ENCODE data around the gene TNKS1BP1.
A peak's percentile ranks its signal among the peaks of the same experiment; 100 is the strongest.
"Not testable (repeated sequence)": the region's sequence is repeated elsewhere in the genome, so short reads cannot be mapped to it uniquely, and the experiment has no call there.

The TNKS1BP1 gene

GRCh38 chr11:57324886-57325734, at the start of gene TNKS1BP1:
TSS of gene TNKS1BP1 (minus strand) at chr11:57324952. CDS start at chr11:57321885, 3,067 bp downstream.
- peak; percentile 81 to 83 for DNase-seq (ENCODE audit: low read depth in 2 of 2)

DNA sequence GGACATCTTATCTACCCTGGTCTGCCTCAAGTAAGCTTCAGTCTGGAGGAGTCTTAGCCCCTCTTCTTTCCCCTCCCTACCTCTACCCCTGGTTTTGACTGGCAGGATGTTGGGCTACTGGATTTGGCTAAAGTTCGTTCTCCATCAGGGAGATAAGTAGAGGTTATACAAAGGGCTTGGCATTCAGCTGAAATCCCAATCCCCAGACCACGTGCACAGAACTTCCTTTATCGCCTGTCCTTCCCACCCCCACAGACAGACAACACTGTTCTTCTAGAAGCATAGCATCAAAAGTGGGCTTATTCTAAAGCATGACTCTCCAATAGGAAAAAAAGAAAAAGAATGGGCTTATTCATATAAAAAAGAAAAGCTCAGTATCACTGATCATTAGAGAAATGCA, 48.4 kb upstream of the TNKS1BP1 start:
- DNase-seq (ENCODE audit: low read depth in 2 of 2), result no peak

DNA sequence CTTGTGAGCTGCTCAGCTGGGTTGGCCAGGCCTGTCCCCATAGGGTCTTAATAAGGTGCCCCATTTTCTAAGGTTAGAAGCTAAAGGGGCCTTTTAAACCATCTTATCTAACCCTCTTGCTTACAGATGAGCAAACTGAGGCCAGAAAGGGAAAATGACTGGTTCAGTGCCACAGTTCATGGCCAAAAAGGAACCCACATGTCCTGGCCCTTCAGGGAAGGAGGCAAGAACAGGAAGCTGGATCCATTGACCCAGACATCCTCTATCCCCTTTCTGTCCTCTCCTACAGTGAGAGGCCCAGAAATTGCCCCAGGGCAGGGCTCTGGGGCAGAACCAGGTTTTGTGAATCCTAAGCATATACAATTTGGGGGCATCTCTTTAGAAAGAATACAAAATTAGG, 46.2 kb upstream of the TNKS1BP1 start:
- DNase-seq (ENCODE audit: low read depth in 2 of 2), result no peak

- no peak for DNase-seq (ENCODE audit: low read depth in 2 of 2)
Measured at GRCh38 chr11:57370251-57370650, 45.5 kb upstream of the TNKS1BP1 start.

- no peak for DNase-seq (ENCODE audit: low read depth in 2 of 2)
Measured at GRCh38 chr11:57368845-57369232, 44.1 kb upstream of the TNKS1BP1 start.

- DNase-seq (ENCODE audit: low read depth in 2 of 2), result no peak
Measured at GRCh38 chr11:57368106-57368844, 43.5 kb upstream of the TNKS1BP1 start.

GRCh38 chr11:57364851-57365660, 40.3 kb upstream of the TNKS1BP1 start:
- DNase-seq (ENCODE audit: low read depth in 2 of 2), result no peak

DNA sequence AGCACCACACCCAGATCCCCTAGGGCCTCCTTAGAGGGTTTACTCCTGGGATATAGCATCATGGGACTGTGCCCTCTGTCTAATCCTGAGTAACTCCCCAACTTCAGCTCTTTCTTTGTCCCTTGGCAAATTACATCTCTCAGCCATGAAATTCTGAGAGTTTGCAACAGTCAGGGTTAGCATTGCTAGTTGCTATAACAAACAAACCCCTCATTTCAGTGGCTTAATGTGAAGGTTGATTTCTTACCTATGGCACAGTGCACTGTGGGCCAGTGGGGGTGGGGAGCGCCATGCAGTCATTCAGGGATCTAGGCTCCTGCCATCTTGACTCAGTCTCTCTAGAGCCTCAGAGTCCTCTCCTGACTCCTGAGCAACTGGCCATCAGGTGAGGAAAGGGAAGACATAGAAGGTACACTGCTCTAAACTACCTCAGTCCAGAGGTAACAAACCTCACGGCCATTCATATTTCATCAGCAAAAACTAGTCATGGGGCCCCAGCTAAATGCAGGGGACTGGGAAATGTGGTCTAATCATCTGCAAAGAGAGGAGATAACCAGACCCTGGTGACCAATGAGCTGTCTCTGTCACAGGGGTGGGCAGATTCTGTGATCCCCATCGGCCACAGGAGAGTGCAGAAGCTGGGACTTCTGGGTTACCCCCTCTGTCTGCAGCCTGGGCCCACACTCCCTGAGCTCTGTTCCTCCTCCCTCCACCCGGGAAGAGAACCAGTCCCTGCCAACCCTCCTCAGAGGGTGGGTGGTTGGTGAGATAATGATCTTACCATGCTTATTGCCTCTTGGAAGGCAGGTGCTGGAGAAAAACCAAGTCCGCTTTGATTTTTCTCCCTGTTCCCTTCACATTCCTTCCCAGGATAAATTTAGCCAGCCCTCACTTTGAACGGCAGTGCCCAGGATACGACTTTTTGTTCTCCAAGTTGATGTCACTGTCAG, 38.7 kb upstream of the TNKS1BP1 start:
- no peak for DNase-seq (ENCODE audit: low read depth in 2 of 2)

- DNase-seq (ENCODE audit: low read depth in 2 of 2), result no peak
Measured at GRCh38 chr11:57361926-57362325, 37.2 kb upstream of the TNKS1BP1 start.

DNA sequence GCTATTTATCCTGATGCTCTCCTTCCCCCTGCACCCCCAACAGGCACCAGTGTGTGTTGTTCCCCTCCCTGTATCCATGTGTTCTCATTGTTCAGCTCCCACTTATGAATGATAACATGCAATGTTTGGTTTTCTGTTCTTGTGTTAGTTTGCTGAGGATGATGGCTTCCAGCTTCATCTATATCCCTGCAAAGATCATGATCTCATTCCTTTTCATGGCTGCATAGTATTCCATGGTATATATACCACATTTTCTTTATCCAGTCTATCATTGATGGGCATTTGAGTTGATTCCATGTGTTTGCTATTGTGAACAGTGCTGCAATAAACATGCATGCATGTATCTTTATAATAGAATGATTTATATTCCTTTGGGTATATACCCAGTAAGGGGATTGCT, 36.7 kb upstream of the TNKS1BP1 start:
- DNase-seq (ENCODE audit: low read depth in 2 of 2), result not testable (repeated sequence)

- DNase-seq (ENCODE audit: low read depth in 2 of 2), result no peak
Measured at GRCh38 chr11:57360991-57361390, 36.2 kb upstream of the TNKS1BP1 start.

DNA sequence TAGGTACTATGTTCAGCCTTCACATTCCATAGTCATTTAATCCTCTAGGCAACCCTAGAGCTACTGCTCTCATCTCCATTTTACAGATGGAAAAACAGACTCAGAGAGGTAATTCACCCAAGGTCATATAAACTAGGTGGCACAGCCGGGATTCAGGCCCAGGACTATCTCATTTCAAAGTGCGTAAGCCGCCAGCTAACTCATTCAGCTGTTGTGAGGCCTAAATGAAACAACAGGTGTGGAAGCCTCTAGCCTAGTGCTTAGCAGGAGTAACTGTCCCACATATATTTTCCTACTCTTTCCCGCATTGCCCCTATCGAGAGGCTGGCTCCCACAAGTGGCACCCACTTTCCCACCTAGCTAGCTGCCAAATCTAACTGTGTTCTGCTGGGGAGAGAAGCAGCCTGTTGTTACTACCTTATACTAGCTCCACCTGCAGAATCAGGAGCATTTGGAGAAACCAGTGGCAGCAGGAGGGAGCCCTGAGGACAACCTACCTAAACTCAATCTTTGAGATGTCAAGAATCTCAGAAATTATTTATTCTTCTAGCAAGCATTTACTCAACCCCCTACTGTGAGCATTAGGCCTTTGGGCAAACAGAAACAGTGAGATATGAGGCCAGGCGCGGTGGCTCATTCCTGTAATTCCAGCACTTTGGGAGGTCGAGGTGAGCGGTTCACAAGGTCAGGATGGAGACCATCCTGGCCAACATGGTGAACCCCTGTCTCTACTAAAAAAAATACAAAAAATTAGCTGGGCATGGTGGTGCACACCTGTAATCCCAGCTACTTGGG, 35.3 kb upstream of the TNKS1BP1 start:
- DNase-seq (ENCODE audit: low read depth in 2 of 2), result no peak

GRCh38 chr11:57359396-57359795, 34.6 kb upstream of the TNKS1BP1 start:
- DNase-seq (ENCODE audit: low read depth in 2 of 2), result no peak

- DNase-seq (ENCODE audit: low read depth in 2 of 2), result no peak
Measured at GRCh38 chr11:57358991-57359390, 34.2 kb upstream of the TNKS1BP1 start.

DNA sequence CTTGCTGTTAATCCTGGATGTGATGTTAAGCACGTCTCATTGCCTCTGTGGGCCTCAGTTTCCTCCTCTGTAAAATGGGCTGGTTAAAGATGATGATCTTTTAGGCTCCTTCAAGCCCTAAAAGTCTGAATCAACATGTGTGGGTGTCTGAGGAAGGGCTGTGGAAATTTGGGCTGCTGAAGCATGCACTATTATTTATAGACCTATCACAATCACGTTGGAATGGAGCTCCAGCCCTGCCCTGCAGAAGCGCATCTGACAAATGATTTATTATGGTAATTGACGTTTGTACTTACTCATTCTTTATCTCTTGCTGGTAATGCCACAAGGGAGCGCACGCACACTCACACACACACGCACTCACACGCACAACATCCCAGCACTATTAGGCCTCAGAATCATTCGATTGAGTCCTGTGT, 33.8 kb upstream of the TNKS1BP1 start:
- no peak for DNase-seq (ENCODE audit: low read depth in 2 of 2)

- no peak for DNase-seq (ENCODE audit: low read depth in 2 of 2)
Measured at GRCh38 chr11:57357856-57358255, 33.1 kb upstream of the TNKS1BP1 start.

GRCh38 chr11:57357310-57357709, 32.6 kb upstream of the TNKS1BP1 start:
- no peak for DNase-seq (ENCODE audit: low read depth in 2 of 2)

GRCh38 chr11:57356268-57356667, 31.5 kb upstream of the TNKS1BP1 start:
- DNase-seq (ENCODE audit: low read depth in 2 of 2), result no peak

- no peak for DNase-seq (ENCODE audit: low read depth in 2 of 2)
Measured at GRCh38 chr11:57354699-57355098, 29.9 kb upstream of the TNKS1BP1 start.

GRCh38 chr11:57353852-57354251, 29.1 kb upstream of the TNKS1BP1 start:
- DNase-seq (ENCODE audit: low read depth in 2 of 2), result no peak

All from stimulated activated CD4-positive, alpha-beta T cell treated with anti-CD3 and anti-CD28 coated beads, Interleukin-15, amount 100 ng/mL, for 48 hours (primary cell).